Uterus (tissue), 4 donors: Measurements from ENCODE around the gene TANGO6. TPM values are rescaled to one million over a fixed set of nuclear protein-coding genes. Genes with fewer than 3 reads are reported as not detected.

ENCODE experiments used
- DNase-seq, 2 donors: peaks; one replicate each; pipeline ENCODE4 v3.0.0-alpha.2; 2019 to 2020
- H3K27ac ChIP-seq, 2 donors: fragments of 200-600 bp; sonication (generic); 1 replicate in 1 of 2; 2 replicates in 1 of 2; pipeline ENCODE4 v1.5.1; 2016 to 2018
- H3K27me3 ChIP-seq, 2 donors: fragments of 200-600 bp; sonication (generic); one replicate each; pipeline ENCODE4 v1.5.1; 2018 to 2019; ENCODE audit warnings: control low read depth in 1 of 2
- H3K36me3 ChIP-seq, 2 donors: fragments of 200-600 bp; sonication (generic); one replicate each; pipeline ENCODE4 v1.5.1; 2019; ENCODE audit warnings: control low read depth in 1 of 2
- H3K4me1 ChIP-seq, 2 donors: fragments of 200-600 bp; sonication (generic); one replicate each; pipeline ENCODE4 v1.5.1; 2018 to 2019; ENCODE audit warnings: control low read depth in 1 of 2
- H3K4me3 ChIP-seq, 2 donors: fragments of 200-600 bp; sonication (generic); 1 replicate in 1 of 2; 2 replicates in 1 of 2; pipeline ENCODE4 v1.5.1; 2018 to 2019; ENCODE audit warnings: mild to moderate bottlenecking in 1 of 2
- H3K9me3 ChIP-seq, 2 donors: fragments of 200-600 bp; sonication (generic); one replicate each; pipeline ENCODE4 v1.5.1; 2019; ENCODE audit warnings: control low read depth in 1 of 2
- CTCF ChIP-seq, 4 experiments: fragments of 200-600 bp in 2 of 4; fragments of 450-650 bp in 2 of 4; sonication (generic) in 2 of 4; IDR thresholded peaks; one replicate each; pipeline ENCODE4 v1.5.1; 2016 to 2019; ENCODE audit warnings: antibody characterized with exemption in 4 of 4, mild to moderate bottlenecking in 2 of 4, moderate library complexity in 1 of 4
- POLR2A ChIP-seq, 2 donors: fragments of 450-650 bp; IDR thresholded peaks; one replicate each; pipeline ENCODE4 v1.6.1; 2016; ENCODE audit warnings: antibody characterized with exemption in 2 of 2, mild to moderate bottlenecking in 1 of 2, moderate library complexity in 1 of 2
- intact Hi-C: fragments of 100-400 bp; cut with DNase I; formaldehyde crosslinking; loops from one replicate; pipeline ENCODE4 v1.15.1; 2023; ENCODE audit warnings: low total_unique reads
- total RNA-seq, 4 donors: library from RNA; depleted of rRNA in 3 of 4; stranded (reverse); fragments of >200 nt in 3 of 4; gene quantifications; one replicate each; pipeline versions ENCODE4 v1.1.0 to v1.2.4, GENCODE V29; 2014 to 2023
- donor health status: DM: yes; HTN: yes; CAD: no.

Gene TANGO6
- total RNA-seq, 4 donors from 2014 or later: 21.5 to 44.9 (median 37.5) TPM

GRCh38 chr16:68900009-68900408, 56.7 kb downstream of the TANGO6 start:
- H3K36me3 ChIP-seq: no peaks in the 10 kb centered on the region
- intact Hi-C loops: no loop called here
- H3K27me3 ChIP-seq: no peaks in the 10 kb centered on the region
- H3K27ac ChIP-seq: no peak overlapping the region
- H3K4me1 ChIP-seq: no peaks in the 10 kb centered on the region
- no peak for TF ChIP-seq POLR2A (IDR thresholded peaks at IDR 0.05)
- no peak for TF ChIP-seq CTCF (IDR thresholded peaks at IDR 0.05)
- no peak overlapping the region for H3K4me3 ChIP-seq
- no peak for DNase-seq
- H3K9me3 ChIP-seq: no peaks in the 10 kb centered on the region

DNA sequence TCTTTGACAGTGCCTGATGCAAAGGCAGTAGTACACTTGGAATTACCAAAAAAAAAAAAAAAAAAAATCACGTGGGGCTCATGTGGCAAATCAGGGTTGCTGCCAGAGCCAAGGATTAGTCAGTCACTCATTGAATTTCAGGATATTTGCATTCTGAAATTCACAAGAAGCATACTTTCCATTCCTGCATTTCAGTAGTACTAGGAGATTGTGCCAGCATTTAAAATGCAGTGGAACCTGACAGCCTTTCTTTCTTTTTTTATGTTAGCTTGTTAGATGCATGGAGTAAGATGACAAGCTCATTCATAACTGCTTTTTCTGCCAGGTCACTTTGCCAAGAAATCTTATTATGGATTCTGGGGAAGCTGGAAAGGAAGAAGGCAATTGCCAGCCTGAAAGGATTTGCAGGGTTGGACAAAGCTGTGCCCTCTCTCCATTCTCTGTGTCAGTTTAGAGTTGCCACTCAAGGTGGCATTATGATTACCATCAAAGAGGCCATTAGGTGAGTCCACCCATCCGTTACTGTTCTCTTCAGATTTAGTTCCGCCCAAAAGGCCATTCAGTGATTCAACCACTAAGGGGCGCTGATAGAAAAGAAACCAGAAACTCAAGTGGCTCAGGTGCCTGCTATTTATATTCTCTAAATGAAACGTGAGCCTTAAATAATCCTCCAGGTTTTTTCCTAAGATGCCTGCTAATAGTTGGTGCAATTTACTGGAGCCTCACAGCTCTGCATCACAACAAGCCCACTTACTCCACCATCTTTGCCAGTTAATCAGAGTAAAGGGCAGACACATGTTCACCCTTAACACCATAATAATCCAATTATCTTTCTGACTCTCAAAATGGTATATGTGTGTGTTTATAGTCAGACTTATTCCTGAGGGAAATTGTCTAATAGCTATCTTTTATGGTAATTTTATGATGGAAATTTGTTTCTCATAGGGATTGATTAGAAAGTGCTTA, 59.0 kb downstream of the TANGO6 start:
- intact Hi-C loops: no loop called here
- Histone ChIP-seq H3K9me3 (no peaks in the 10 kb centered on the region), H3K4me3 (no peak overlapping the region), H3K27ac (no peak overlapping the region), H3K27me3 (no peaks in the 10 kb centered on the region), H3K36me3 (no peaks in the 10 kb centered on the region), H3K4me1 (no peaks in the 10 kb centered on the region)
- TF ChIP-seq POLR2A (IDR thresholded peaks at IDR 0.05) (no peak), CTCF (IDR thresholded peaks at IDR 0.05) (peak in 3 of 4 experiments; percentile 32 to 41 (median 37))
- DNase-seq: no peak

DNA sequence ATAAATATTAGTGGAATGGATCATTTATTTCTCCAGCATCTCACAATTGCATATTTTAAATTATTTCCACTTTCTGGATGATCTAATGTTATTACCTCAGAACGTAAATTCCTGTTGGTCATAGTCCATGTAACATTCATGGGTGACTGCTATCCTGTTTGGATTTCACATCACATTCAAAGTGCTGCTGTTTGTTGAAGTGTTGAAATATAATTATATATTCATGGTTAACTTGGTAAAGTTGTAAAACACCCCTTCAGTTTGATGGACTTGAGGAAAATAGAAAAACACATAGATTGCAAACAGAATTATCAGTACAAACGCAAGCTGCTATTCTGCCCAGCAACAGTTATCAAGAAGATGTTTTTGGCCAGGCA, 59.6 kb downstream of the TANGO6 start:
- DNase-seq: no peak
- no peaks in the 10 kb centered on the region for H3K27me3 ChIP-seq
- no peak overlapping the region for H3K4me3 ChIP-seq
- H3K27ac ChIP-seq: no peak overlapping the region
- H3K36me3 ChIP-seq: no peaks in the 10 kb centered on the region
- no peaks in the 10 kb centered on the region for H3K9me3 ChIP-seq
- H3K4me1 ChIP-seq: no peaks in the 10 kb centered on the region
- TF ChIP-seq POLR2A (IDR thresholded peaks at IDR 0.05) (no peak), CTCF (IDR thresholded peaks at IDR 0.05) (no peak)
- intact Hi-C loops: no loop called here

GRCh38 chr16:68907297-68907696, 64.0 kb downstream of the TANGO6 start:
- H3K4me3 ChIP-seq: no peak overlapping the region
- intact Hi-C loops: no loop called here
- no peak for DNase-seq
- no peaks in the 10 kb centered on the region for H3K4me1 ChIP-seq
- no peaks in the 10 kb centered on the region for H3K27me3 ChIP-seq
- no peaks in the 10 kb centered on the region for H3K36me3 ChIP-seq
- TF ChIP-seq POLR2A (IDR thresholded peaks at IDR 0.05) (no peak), CTCF (IDR thresholded peaks at IDR 0.05) (no peak)
- no peaks in the 10 kb centered on the region for H3K9me3 ChIP-seq
- H3K27ac ChIP-seq: no peak overlapping the region

DNA sequence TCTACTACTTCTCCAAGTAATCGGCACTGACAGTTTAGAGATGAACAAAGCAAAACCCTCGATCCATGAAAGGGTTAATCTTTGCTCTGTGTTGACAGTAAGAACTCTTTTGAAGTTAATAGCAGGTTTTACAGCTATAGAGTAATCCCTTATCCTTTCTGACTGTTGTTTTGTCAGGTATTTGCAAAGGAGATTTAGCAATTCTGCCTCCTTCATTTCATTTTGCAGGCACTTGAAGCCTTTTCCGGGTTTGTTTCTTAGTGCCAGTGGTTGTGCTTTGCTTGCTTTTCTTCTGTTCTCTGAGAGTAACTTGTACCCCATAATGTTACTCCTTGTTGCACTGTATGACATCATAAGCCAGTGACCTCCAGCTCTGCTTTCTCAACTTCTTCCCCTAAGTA, 64.5 kb downstream of the TANGO6 start:
- Histone ChIP-seq H3K4me3 (no peak overlapping the region), H3K9me3 (no peaks in the 10 kb centered on the region), H3K27me3 (no peaks in the 10 kb centered on the region), H3K4me1 (no peaks in the 10 kb centered on the region), H3K27ac (no peak overlapping the region), H3K36me3 (no peaks in the 10 kb centered on the region)
- intact Hi-C loops: no loop called here
- TF ChIP-seq CTCF (IDR thresholded peaks at IDR 0.05) (no peak), POLR2A (IDR thresholded peaks at IDR 0.05) (no peak)
- DNase-seq: no peak
